Superior temporal gyrus (tissue), 1 donor: Measurements from ENCODE around the gene MAT2B.

Experiments used
- DNase-seq: peaks from one replicate; pipeline ENCODE4 v3.0.0-alpha.2; 2016; ENCODE audit errors: extremely low spot score

The MAT2B gene

DNA sequence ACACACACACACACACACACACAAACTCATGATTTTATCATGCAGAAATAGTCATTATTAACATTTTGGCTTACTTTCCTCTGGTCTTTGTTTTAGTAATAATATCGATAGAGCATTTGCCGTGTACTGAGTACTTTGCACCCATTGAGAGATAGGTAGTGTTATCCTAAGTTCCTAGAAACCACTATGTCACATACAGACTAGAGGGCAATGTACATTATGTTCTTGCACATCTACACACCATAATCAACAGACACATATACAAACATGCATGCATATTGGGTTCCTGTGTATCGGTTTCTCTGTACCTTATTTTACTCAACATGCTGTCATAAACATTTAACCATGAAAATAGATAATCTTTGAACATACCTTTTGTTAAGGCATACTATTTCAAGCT, 45.7 kb downstream of the MAT2B start:
- DNase-seq, result no peak

DNA sequence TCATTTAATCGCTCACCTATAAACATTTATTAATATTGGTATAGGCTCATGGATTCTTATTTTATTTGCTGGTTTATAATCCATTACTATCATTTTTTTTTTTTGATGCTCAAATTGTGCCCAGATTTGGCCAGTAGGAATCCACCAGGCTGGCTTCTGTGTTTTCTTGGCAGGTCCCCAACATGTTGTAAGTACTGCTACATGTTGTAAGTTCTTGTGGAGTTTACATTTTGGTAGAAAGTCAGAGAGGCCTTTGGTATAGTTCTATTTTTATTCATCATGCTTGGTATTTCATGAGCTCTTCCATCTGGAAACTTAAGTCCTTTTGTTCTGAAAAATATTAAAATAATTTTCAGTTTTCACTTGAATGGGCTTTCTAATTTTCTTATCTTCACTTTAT, 47.1 kb downstream of the MAT2B start:
- DNase-seq, result no peak

DNA sequence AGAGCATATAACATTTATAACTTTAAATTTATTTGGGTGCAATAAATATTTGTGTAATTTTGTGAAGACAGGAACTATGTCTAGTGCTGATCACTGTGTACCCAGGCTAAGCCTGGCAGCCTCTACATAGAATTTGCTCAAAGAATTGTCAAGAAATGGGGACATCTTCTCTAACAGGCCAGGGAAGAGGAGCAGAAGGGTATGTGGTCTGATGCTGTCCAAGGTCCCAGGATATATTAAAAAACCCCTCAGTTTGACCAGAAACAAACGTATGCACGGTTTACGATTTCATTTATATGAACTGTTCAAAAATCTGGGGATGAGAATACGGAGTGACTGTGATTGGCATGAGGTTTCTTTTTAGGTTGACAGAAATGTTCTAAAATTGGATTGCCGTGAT, 55.9 kb downstream of the MAT2B start:
- no peak for DNase-seq

DNA sequence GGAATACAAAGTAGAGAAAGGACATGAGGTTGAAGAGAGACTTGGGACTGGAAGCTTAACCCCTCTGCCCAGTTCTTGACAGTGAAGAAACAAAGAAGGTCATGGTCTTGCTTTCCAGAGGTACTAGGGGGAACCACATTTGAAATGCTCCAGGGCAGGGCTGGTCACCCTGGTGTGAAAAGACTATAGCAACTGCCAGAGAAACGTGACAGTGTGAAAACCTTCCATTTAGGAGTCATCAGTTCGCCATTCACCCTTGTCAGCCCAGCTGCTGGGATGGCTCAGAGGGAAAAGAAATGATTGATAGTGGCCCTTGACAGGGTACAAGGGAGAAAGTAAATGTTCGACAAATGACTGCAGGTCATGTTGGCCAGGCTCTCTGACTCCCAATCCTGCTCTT, 56.7 kb downstream of the MAT2B start:
- no peak for DNase-seq

DNA sequence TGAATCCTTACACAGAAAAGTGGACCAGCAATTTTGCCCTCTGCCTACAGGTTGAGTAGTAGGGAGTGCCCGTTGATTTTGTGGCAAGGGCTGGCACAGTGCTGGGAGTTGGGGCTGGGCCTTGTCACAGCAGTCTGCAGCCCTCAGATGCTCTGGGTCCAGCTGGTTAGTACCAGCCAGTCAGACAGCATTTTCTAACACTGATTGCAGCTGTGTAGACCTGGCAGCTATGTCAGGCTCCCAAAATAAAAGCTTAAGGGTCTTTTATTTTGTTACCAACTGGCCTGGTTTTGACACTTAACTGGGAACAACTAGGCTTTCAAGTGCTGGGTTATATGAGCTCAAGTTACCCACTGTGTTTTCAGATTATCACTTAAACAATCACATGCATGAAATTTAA, 57.7 kb downstream of the MAT2B start:
- DNase-seq, result no peak

DNA sequence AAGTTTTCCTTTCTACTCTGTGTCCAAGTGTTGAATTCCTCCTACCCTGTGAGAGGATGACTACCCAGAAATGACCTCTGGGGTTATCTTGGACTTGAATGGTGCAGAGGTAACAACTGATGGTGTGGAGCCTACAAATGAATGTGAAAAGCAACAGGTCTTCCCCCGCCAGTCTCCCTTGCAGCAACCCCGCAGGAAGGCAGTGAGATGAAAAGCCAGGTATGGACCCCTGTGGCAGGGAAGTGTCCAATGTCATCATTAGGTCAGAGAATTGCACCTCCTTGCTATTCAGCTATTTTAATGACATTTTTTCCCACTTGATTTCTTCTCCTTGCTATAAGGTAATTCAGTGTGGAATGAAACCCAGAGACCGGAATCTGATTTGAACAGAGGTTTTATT, 58.5 kb downstream of the MAT2B start:
- no peak for DNase-seq

DNA sequence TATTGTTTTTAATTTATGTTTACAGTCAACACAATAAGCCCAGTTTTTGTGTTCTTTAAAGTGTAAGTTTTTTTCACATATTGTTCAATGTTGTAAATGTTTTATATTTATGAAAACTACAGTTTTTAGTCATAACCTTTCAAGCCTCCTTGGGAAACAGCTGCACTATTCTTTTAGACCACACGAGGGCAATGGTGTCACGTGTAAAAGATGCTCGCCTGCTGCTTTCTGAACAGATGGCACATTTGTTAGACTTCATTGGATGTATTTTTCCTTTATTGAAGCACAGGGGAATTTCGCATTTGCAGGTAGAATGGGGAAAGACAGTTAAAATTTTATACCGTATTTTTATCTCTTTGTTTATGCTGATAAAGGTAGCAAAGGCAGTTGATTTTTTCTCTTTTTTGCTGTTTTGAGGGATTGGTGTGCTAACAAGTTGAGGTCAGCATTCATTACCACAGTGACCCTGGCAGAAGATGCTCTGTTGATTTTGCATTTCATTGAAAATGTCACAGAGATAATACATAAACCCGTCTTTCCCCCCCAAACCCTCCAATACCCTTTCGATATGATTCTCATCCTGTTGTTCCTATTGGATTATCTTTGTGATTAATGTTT, 59.0 kb downstream of the MAT2B start:
- peak; percentile 92 for DNase-seq

DNA sequence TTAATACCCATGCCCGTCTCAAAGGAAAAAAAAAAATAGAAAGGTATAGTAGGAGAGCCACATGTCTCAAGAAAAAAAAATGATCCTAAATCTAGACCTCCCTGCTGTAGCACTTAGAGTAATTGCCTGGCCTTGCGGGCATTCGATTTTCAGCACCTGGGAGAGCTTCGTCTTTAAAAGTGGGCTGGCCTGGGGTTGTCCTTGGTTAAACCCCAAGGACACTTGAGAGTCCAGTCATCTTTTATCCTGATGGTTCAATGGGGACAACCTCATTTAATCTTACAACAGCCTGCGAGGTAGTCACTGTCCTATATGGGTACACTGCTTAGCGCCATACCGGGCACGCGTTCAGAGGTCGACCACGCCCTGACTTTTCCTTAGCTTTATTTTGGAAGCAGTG, 60.1 kb downstream of the MAT2B start:
- no peak for DNase-seq

DNA sequence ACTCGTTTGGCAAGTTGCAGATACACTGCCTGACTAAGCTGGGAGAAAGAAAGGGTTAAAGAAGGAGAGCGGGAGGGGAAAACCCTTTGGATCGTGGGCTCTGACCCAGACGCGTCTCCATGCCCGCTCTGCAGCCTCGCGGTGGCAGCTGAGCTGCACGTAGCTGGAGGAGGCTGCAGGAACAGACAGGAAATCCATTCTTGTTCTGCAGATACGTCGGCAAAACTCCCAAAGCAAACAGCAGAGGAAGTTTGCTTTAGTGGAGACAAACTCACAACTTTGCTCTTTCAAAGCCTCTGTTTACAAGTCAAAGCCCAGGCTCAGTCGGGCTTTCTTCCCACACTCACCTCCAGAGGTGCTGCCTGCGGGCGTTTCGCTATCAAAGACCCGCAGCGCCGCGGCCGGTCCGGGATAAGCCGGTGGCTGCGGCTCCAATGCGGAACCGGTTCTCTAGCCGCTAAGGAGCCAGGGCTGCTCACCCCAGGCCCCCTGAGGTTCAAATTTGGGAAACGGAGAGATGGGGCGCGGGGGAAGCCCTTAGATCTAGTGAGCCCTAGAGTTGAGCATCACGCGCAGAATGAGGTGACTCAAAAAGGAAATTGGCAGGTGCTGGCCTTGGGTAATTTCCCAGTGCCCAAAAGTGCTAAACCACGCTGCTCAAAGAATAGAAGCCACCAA, 60.7 kb downstream of the MAT2B start:
- DNase-seq, result peak; percentile 67

DNA sequence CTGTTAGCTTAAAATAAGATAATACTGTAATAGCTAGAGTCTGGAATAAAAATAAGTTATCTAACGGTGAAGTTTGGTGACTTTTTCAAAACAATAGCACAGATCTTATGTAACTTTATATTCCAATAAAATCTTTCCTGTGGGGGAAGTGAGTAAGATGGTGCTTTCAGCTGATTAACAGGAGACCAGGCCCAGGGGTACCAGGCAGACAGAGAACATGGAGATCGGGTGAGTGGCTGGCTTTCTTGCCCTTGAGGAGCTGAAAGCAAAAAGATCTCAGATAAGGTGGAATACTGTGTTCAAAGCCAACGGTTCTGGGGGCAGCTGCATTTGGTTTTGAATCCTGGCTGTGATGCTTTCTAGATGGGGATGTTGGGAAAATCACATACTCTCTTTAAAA, 61.3 kb downstream of the MAT2B start:
- DNase-seq, result peak; percentile 49

DNA sequence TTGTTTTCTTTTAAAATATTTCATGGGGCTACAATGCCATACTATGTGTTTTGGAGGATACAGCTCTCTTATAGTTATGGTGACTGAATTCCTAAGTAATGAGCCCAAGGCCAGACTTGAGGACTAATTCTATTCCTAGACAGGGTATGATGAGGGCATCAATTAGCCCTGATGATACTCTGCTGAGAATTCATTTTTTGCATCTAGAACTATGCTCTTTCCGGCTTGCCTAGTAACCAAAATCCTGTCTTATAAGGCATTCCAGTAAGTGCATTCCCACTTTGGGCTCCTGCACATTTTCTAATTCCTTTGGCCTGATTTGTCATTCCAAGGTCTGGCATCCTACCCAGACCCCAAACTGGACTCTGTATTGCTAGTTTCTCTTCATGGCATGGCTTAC, 62.4 kb downstream of the MAT2B start:
- DNase-seq, result no peak
